Endothelial cell of umbilical vein (primary cell): ENCODE measurements around the gene RGS6. TPM values are rescaled to one million over a fixed set of nuclear protein-coding genes. Genes with fewer than 3 reads are reported as not detected.

Experiments
- BruUV-seq: library from RNA; stranded (reverse); fragments of 400-500 nt; replicated peaks from 2 replicates; lab custom pipeline; 2021; lab: Mats Ljungman, UMichigan
- CTCF ChIA-PET: fragments of 300-600, 350-600 bp; sonication (Branson Sonifier 250); formaldehyde crosslinking; loops from one replicate; lab custom pipeline; 2021; ENCODE audit warnings: antibody characterized with exemption, inconsistent platforms; lab: Charles Lee
- POLR2A ChIA-PET: fragments of 300-600, 350-600 bp; sonication (Branson Sonifier 250); formaldehyde crosslinking; loops from one replicate; lab custom pipeline; 2021; ENCODE audit warnings: antibody characterized with exemption, inconsistent platforms; lab: Charles Lee
- DNase-seq: peaks from one replicate; pipeline ENCODE4 v3.0.0-alpha.2; 2011; ENCODE audit warnings: low read depth, low spot score
- FAIRE-seq: peaks from 2 replicates; lab custom pipeline; 2011; peaks lifted over from hg19 to GRCh38; lab: Jason Lieb, UNC
- H2AFZ ChIP-seq: 2 replicates; pipeline ENCODE4 v1.6.0; 2012; ENCODE audit warnings: low read depth, low read length, control low read depth, inconsistent platforms
- H3K27ac ChIP-seq: 2 replicates; pipeline ENCODE4 v1.5.1; 2011; ENCODE audit warnings: low read depth, mild to moderate bottlenecking, control low read depth, low read length, moderate library complexity; ENCODE audit not compliant: insufficient read depth
- H3K27me3 ChIP-seq, 2 experiments: 2 replicates each; pipeline versions ENCODE4 v1.6.0 to v1.6.1; 2011; ENCODE audit warnings: low read length in 2 of 2, mixed read lengths in 1 of 2; ENCODE audit not compliant: control insufficient read depth in 2 of 2, insufficient read depth in 2 of 2
- H3K36me3 ChIP-seq, 2 experiments: 2 replicates in 1 of 2; 3 replicates in 1 of 2; pipeline ENCODE4 v1.5.1; 2011; ENCODE audit warnings: low read length in 2 of 2, mild to moderate bottlenecking in 1 of 2, moderate library complexity in 1 of 2; ENCODE audit not compliant: control insufficient read depth in 2 of 2, insufficient read depth in 2 of 2; ENCODE audit errors: extremely low read depth in 1 of 2
- H3K4me1 ChIP-seq: 3 replicates; pipeline ENCODE4 v1.5.1; 2011; ENCODE audit warnings: mild to moderate bottlenecking, low read length; ENCODE audit not compliant: control insufficient read depth, insufficient read depth; ENCODE audit errors: extremely low read depth
- H3K4me2 ChIP-seq: 2 replicates; pipeline ENCODE4 v1.6.1; 2011; ENCODE audit warnings: low read length, control low read depth, mixed read lengths; ENCODE audit not compliant: insufficient read depth
- H3K4me3 ChIP-seq, 3 experiments: fragments of 200-600 bp in 1 of 3; sonication (generic), shearing (Covaris generic) in 1 of 3; replicated peaks in 1 of 3; 2 replicates each; pipeline ENCODE4 v1.5.1; 2011 to 2016; ENCODE audit warnings: control low read depth in 3 of 3, low read length in 3 of 3, mild to moderate bottlenecking in 2 of 3, inconsistent platforms in 1 of 3, low read depth in 1 of 3, moderate library complexity in 1 of 3; ENCODE audit not compliant: insufficient read depth in 1 of 3
- H3K79me2 ChIP-seq: 2 replicates; pipeline ENCODE4 v1.6.0; 2012; ENCODE audit warnings: low read length, inconsistent platforms; ENCODE audit not compliant: control insufficient read depth, insufficient read depth
- H3K9ac ChIP-seq: replicated peaks from 2 replicates; pipeline ENCODE3; 2011; ENCODE audit warnings: low read length, control low read depth; ENCODE audit not compliant: insufficient read depth; ENCODE audit errors: extremely low read depth
- H3K9me1 ChIP-seq: replicated peaks from 3 replicates; pipeline ENCODE4 v1.6.0; 2011; ENCODE audit warnings: mild to moderate bottlenecking, low read length; ENCODE audit not compliant: control insufficient read depth, insufficient read depth; ENCODE audit errors: extremely low read depth
- H3K9me3 ChIP-seq: replicated peaks from 2 replicates; pipeline ENCODE4 v1.5.1; 2012; ENCODE audit warnings: low read length, inconsistent platforms; ENCODE audit not compliant: control insufficient read depth, insufficient read depth
- H4K20me1 ChIP-seq: replicated peaks from 2 replicates; pipeline ENCODE3; 2011; ENCODE audit warnings: mild to moderate bottlenecking, low read length; ENCODE audit not compliant: control insufficient read depth, insufficient read depth; ENCODE audit errors: extremely low read depth
- CTCF ChIP-seq, 2 donors: IDR thresholded peaks; 1 replicate in 1 of 2; 2 replicates in 1 of 2; pipeline ENCODE4 v1.5.1; 2011; ENCODE audit warnings: low read length in 2 of 2, mild to moderate bottlenecking in 2 of 2, moderate library complexity in 2 of 2, control low read depth in 1 of 2, inconsistent platforms in 1 of 2, low read depth in 1 of 2; ENCODE audit not compliant: insufficient read depth in 1 of 2; ENCODE audit errors: extremely low read depth in 1 of 2
- EZH2 ChIP-seq: IDR thresholded peaks from 2 replicates; pipeline ENCODE4 v1.6.1; 2012; ENCODE audit warnings: borderline replicate concordance, low read depth, mild to moderate bottlenecking, moderate library complexity, low read length, inconsistent platforms; ENCODE audit not compliant: severe bottlenecking
- FOS ChIP-seq: IDR thresholded peaks from 2 replicates; pipeline ENCODE4 v1.6.1; 2011; ENCODE audit warnings: mild to moderate bottlenecking, low read length, moderate library complexity, borderline replicate concordance; ENCODE audit not compliant: insufficient read depth
- GATA2 ChIP-seq: IDR thresholded peaks from 2 replicates; pipeline ENCODE4 v1.7.0; 2011; ENCODE audit warnings: low read depth, mild to moderate bottlenecking, moderate library complexity, mixed read lengths, low read length; ENCODE audit not compliant: insufficient read length, insufficient read depth
- JUN ChIP-seq: IDR thresholded peaks from 2 replicates; pipeline ENCODE4 v1.6.1; 2011; ENCODE audit warnings: borderline replicate concordance, low read depth; ENCODE audit not compliant: insufficient read length, insufficient read depth
- MYC ChIP-seq: IDR thresholded peaks from one replicate; pipeline ENCODE4 v1.6.1; 2011; ENCODE audit warnings: mild to moderate bottlenecking, low read depth, low read length
- POLR2A ChIP-seq: IDR thresholded peaks from 2 replicates; pipeline ENCODE4 v1.6.1; 2012; ENCODE audit warnings: low read depth, mild to moderate bottlenecking, control low read depth, low read length
- POLR2AphosphoS5 ChIP-seq: IDR thresholded peaks from 2 replicates; pipeline ENCODE4 v1.6.1; 2012; ENCODE audit warnings: low read depth, mild to moderate bottlenecking, control low read depth, low read length, moderate library complexity; ENCODE audit not compliant: insufficient read depth
- dilution Hi-C: fragments of 300-500 bp; cut with MboI; formaldehyde crosslinking; loops from one replicate; pipeline ENCODE4 v1.15.0; 2019; ENCODE audit warnings: low sequenced_read_pairs; ENCODE audit not compliant: extremely low pct_ligation_motif_present
- intact Hi-C: fragments of 100-400 bp; cut with micrococcal nuclease; formaldehyde crosslinking; loops from one replicate; pipeline ENCODE4 v1.10.0; 2022
- polyA plus RNA-seq, 4 experiments: library from polyadenylated mRNA; depleted of rRNA in 3 of 4; stranded (reverse) in 3 of 4; unstranded in 1 of 4; fragments of >200 nt; gene quantifications; 2 replicates each; pipeline versions ENCODE4 v1.2.1 to v1.2.3, GENCODE V29; 2011 to 2012; ENCODE audit warnings: missing spikeins in 1 of 4
- total RNA-seq: library from RNA; stranded (reverse); gene quantifications from 2 replicates; pipeline ENCODE4 v1.2.3, GENCODE V29; 2021
- TF ChIP-seq, protein P1 (sequence below): IDR thresholded peaks from 2 replicates; pipeline ENCODE4 v1.6.1; 2011; ENCODE audit not compliant: insufficient read depth, insufficient read length

Gene RGS6
- total and polyA plus RNA-seq, 2 donors (not counting 3 experiments of a cell fraction or from before 2014, with no cell fraction given), result not detected

DNA sequence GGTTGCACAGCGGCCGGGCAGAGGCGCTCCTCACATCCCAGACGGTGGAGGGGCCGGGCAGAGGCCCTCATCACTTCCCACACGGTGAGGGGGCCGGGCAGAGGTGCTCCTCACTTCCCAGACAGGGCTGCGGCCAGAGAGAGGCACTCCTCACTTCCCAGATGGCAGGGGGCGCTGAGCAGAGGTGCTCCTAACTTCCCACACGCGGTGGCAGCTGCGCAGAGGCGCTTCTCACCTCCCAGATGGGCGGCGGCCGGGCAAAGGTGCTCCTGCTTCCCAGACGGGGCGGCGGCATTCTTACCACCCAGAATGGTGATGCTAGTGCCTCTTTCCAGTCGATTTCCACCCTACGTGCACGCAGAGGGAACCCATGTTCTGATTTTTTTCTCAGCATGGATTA lies 304.4 kb downstream of the RGS6 start:
- Histone ChIP-seq H3K4me1 (no peaks in the 10 kb centered on the region), H2AFZ (no peak overlapping the region), H3K4me2 (no peak overlapping the region), H4K20me1 (no peaks in the 10 kb centered on the region), H3K36me3 (no peaks in the 10 kb centered on the region), H3K9ac (no peak overlapping the region), H3K79me2 (no peaks in the 10 kb centered on the region), H3K27me3 (no peaks in the 10 kb centered on the region), H3K27ac (no peak overlapping the region), H3K9me1 (no peaks in the 10 kb centered on the region), H3K9me3 (no peaks in the 10 kb centered on the region), H3K4me3 (no peak overlapping the region)
- no TSS peak for BruUV-seq
- intact Hi-C loops, result no loop called here
- DNase-seq, result no peak
- FAIRE-seq, result no peak
- ChIA-PET CTCF (no interaction called here), POLR2A (no interaction called here)
- TF ChIP-seq GATA2, result no peak
- no peak for TF ChIP-seq EZH2
- no peak for TF ChIP-seq CTCF (IDR thresholded peaks at IDR 0.05; ENCODE audit: extremely low read depth in 1 of 2, insufficient read depth in 1 of 2, low read depth in 1 of 2, low read length in 2 of 2)
- TF ChIP-seq, protein P1, sequence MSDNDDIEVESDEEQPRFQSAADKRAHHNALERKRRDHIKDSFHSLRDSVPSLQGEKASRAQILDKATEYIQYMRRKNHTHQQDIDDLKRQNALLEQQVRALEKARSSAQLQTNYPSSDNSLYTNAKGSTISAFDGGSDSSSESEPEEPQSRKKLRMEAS, result no peak
- TF ChIP-seq FOS, result no peak
- no peak for TF ChIP-seq JUN
- TF ChIP-seq POLR2AphosphoS5, result no peak
- TF ChIP-seq POLR2A, result no peak
- TF ChIP-seq MYC, result no peak
- dilution Hi-C loops, result no loop called here
